Central memory CD4-positive, alpha-beta T cell (primary cell): ENCODE data around the gene PFDN1.
A peak's percentile ranks its signal among the peaks of the same experiment; 100 is the strongest.

Experiments
- DNase-seq: peaks from one replicate; pipeline ENCODE4 v3.0.0; 2022

PFDN1 gene

GRCh38 chr5:140295414-140295813, 7.5 kb downstream of the PFDN1 start:
- no peak for DNase-seq

DNA sequence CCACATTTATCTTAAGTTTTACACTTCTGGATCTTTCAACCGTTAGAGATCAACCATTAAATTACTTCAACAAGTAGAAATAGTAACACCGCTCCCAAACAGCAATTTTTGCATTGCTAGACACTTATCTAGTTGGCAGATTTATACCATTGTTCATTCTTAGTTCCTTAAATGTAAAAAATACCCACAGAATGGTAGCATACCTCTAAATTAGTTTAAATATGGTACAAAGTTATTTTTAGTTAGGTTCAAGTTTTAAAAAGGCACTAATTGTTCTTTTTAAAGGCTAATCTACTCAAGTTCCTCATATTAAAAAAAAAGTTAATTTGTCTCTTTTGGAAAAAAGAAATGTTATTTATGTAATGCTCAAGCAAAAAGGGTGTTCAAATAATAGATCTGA, 8.1 kb downstream of the PFDN1 start:
- no peak for DNase-seq

GRCh38 chr5:140293849-140294100, 9.1 kb downstream of the PFDN1 start:
- DNase-seq = no peak

DNA sequence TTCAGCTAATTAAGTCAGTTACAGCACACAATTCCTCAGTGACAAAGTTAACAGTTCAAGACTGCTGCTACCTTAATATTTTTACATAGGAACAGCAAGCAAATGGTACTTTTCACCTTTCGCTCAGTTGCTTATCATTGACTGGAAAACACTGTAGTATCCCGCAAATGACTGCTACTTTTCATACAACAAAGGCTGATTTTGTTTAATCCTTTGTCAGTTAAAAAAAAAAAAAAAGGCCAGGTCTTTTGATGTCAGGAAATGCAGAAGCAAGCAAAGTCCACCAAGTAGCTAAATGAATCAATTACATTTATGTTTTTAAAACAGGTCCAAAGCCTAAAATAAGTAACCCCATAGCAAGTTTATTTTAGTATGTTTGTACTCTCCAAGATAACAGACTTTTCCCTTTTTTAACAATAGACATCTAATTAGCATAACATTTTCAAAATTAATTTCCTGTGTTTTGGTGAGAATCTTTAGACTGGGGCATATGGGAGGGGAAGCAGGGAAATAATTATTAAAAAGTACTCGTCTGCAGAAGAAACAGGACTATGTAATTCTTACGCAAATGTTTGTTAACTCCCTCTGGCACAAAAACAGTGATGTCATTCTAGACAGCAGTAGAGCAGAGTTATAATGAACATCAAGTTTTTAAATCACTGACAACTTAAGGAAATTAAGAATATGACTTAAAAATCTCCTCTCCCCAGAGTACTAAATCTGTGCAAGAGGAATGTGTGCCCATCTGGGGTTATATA, 9.6 kb downstream of the PFDN1 start:
- no peak for DNase-seq

DNA sequence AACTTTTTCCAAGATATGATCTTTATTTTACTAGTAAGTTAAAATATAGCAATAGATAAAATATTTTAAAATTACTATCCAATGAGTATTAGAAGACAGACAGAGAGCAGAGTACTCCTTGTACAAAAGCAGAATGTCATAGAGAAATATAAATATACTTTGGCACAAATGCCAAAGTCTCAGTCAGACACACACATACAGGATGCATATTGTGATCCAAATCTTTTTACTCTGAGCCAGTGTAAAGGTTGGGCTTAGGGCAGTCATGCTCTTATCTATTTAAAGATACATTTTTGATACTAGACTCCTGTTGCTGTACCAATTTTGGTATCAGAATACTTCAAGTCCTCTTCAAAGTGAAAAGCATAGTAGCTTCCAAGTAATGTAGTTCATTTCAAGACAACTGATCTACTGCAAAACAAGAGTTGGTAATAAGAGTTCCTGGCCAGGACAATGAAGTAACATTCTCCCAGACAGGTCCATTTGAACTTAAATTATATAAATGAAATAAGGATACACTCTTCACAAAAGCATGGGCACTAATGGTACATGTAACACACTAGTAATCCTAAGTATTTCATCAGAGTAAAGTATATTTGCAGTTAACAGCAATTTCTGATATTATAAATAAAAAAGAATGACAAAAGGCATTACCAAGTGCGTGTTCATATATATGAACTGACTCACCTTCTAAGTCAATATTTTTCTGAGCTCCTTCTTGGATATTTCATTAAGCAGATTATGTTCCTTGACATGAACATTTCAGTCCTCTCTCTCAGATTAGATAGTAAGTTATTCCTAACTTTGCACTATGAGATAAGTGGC, 10.5 kb downstream of the PFDN1 start:
- no peak for DNase-seq

- DNase-seq = no peak
Observed at GRCh38 chr5:140287801-140288521, 14.9 kb downstream of the PFDN1 start.

- DNase-seq = no peak
Observed at GRCh38 chr5:140286424-140286823, 16.5 kb downstream of the PFDN1 start.

DNA sequence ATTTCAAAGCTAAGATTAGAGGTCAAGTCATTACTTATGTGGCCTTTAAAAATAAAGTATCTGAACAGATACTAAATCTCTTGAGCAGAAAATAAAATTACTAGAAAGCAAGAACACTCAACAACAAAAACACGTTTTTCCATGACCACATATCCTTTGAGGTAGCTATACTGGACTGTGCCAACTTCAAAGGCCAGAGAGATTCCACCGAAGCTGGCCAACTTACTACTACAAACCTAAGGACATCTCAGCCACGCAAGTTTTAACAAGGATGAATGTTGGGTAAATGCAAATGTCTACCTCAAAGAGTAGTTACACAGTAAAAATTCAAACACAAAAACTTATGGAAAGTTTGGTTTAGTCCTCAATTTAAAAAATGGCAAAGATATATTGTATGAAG, 18.9 kb downstream of the PFDN1 start:
- DNase-seq = no peak

DNA sequence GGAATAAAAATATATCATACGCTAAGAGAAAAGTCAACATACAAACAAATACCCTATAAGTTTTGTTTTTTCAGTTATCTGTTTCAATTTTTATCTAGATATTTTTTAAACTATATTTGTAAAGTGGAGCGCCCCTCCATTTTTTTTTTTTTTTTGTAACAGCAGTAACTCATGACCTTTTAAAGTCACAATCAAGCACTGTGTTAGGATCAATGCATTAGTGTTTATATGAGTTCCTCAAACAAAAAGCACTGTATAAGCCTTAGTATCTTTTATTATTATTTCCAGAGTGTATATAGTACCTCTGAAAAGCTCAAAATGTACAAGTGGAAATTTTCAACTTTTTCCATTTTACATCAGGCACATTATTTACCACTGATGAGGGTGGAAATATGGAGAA, 20.6 kb downstream of the PFDN1 start:
- no peak for DNase-seq

GRCh38 chr5:140275837-140276236, 27.1 kb downstream of the PFDN1 start:
- no peak for DNase-seq

DNA sequence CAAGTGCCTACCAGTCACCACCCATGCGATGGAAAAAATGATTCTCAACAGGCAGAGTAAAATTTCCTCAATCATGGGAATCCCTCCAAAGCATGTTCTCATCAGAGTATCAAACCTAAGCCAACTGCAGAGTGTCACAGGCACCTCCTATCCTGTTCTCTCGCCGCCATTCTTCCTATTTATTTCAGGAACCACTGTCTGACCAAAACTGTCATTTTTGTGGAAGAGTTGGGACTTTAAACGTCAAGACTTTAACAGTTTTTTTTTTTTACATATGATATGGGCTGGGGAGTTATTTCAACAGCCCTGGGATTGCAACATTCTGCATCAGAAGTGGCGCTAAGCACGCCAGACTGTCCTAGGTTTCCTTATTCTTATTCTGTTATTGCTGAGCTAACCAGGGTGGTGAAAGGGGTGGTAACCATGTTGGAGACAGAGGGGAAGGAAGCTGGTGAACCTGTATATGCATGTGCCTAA, 29.5 kb downstream of the PFDN1 start:
- DNase-seq = no peak

- DNase-seq = no peak
Observed at GRCh38 chr5:140270008-140270407, 32.9 kb downstream of the PFDN1 start.

- DNase-seq = no peak
Observed at GRCh38 chr5:140267559-140268018, 35.3 kb downstream of the PFDN1 start.

GRCh38 chr5:140267201-140267540, 35.7 kb downstream of the PFDN1 start:
- DNase-seq = peak; percentile 10

GRCh38 chr5:140266471-140267200, 36.3 kb downstream of the PFDN1 start:
- no peak for DNase-seq

- DNase-seq = no peak
Observed at GRCh38 chr5:140265845-140266244, 37.1 kb downstream of the PFDN1 start.

DNA sequence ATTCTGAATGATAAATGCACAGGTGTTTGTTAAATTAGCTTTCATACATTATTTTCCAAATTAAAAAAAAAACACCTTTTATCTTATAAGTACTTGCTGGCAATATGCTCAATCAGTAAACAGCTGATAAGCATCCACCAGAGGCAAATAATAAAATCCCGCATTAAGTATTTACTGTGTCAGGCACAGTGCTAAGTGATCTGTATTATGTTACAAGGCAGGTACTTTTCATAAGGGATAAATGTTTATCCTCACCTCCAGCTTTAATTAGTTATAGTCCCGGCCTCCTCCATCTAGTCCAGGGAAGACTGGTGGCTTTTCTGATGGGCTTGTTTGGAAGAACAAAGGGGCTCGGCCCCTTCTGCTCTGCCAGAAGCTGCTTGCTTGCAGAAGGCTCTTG, 40.1 kb downstream of the PFDN1 start:
- DNase-seq = no peak

GRCh38 chr5:140262221-140262620, 40.7 kb downstream of the PFDN1 start:
- DNase-seq = no peak

GRCh38 chr5:140261403-140262171, 41.3 kb downstream of the PFDN1 start:
- peak; percentile 54 for DNase-seq

GRCh38 chr5:140260089-140260656, 42.7 kb downstream of the PFDN1 start:
- DNase-seq = no peak

DNA sequence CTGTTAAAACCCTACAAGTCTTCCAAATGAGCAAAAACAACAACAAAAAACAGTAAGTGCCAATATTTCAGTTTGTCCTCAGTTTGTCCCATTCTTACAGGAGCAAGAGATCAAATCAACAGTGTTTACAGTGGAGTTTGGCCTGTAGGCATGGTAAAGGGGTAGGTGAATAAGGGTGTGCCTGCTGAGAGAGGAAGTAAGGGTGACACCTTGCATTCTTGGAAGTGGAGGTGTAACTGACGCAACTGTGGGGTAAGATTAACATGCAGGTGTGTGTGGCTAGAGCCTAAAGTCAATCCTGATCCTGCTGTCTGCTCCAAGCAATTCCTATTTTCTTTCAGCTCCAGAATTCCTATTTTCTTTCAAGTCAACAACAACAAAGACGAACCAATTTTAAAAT, 43.4 kb downstream of the PFDN1 start:
- DNase-seq = peak; percentile 62

DNA sequence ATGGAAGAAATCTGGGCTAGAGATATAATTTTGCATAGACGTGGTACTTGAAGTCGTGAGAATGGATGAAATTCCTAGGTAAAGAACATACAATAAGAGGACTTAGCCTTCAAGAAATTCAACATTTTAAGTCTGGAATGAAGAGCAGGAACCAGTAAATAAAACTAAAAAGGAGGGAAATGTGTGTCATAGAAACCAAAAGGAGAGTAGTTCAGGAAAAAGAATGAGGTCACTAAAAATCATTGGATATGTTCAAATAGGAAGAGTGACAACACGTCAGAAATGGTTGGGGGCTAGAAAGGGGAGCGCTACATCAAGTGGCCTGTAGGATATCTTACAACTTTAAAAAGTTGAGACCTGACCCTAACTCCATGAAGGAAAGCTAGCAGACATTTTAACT, 44.0 kb downstream of the PFDN1 start:
- no peak for DNase-seq
